IMR-90 (cell line): ENCODE results near the gene UCP2. TPM values are rescaled to one million over a fixed set of nuclear protein-coding genes. Genes with fewer than 3 reads are reported as not detected.

Source experiments
- polyA plus RNA-seq, 3 experiments: library from polyadenylated mRNA; depleted of rRNA; stranded (reverse); fragments of >200 nt; gene quantifications; 2 replicates each; pipeline ENCODE4 v1.2.3, GENCODE V29; 2012; ENCODE audit warnings: low replicate concordance in 1 of 3
- total RNA-seq: library from RNA; depleted of rRNA; stranded (reverse); fragments of >200 nt; gene quantifications from 2 replicates; pipeline ENCODE4 v1.2.3, GENCODE V29; 2012
- TF ChIP-seq, protein P1 (sequence below): fragments of 150-350 bp; IDR thresholded peaks from 2 replicates; pipeline ENCODE4 v1.6.1; 2016; ENCODE audit warnings: low read depth, mild to moderate bottlenecking, low read length, moderate library complexity, borderline replicate concordance

Gene UCP2
- total and polyA plus RNA-seq, 2 of the 4 experiments (the other 2 are of a cell fraction): 2.0 to 11.9 TPM

- TF ChIP-seq, protein P1, sequence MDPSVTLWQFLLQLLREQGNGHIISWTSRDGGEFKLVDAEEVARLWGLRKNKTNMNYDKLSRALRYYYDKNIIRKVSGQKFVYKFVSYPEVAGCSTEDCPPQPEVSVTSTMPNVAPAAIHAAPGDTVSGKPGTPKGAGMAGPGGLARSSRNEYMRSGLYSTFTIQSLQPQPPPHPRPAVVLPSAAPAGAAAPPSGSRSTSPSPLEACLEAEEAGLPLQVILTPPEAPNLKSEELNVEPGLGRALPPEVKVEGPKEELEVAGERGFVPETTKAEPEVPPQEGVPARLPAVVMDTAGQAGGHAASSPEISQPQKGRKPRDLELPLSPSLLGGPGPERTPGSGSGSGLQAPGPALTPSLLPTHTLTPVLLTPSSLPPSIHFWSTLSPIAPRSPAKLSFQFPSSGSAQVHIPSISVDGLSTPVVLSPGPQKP: no peak
Observed at GRCh38 chr11:73983741-73984538, 1.3 kb upstream of the UCP2 start (continued).
